ENCODE data around the gene PSD4.

DNA sequence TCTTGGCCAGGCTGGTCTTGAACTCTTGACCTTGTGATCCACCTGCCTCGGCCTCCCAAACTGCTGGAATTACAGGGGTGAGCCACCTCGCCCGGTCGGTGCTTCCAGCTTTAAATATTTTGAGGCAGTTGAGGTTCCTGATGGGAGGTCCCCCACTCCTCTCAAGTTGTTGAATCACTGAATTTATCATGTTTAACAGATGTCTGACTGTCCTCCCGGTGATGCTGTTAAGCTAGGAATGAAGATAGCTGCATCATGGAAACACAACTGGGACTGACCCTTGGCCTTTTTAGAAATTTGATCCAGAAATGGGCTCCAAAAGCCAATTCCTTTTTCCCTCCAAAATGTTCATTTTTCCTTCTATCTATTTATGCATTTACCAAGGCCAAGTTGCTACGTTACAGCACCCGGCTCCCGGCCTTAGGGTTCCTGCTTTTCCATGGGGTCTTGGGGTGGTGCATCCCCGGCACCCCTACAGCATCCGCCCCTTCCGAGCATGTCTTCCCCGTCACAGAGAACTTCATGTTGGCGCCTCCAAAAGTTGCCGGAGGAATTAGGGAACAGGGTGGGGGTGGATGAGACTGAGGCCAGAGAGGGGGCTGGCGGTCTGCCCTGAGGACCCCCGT lies 61.1 kb downstream of the PSD4 start:
- TF ChIP-seq POLR2A (IDR thresholded peaks at IDR 0.05; ENCODE audit: low read length) (no peak), GATA1 (IDR thresholded peaks at IDR 0.05; ENCODE audit: low read depth, low read length) (no peak)
